ENCODE data around the gene BMERB1.

Gene BMERB1

DNA sequence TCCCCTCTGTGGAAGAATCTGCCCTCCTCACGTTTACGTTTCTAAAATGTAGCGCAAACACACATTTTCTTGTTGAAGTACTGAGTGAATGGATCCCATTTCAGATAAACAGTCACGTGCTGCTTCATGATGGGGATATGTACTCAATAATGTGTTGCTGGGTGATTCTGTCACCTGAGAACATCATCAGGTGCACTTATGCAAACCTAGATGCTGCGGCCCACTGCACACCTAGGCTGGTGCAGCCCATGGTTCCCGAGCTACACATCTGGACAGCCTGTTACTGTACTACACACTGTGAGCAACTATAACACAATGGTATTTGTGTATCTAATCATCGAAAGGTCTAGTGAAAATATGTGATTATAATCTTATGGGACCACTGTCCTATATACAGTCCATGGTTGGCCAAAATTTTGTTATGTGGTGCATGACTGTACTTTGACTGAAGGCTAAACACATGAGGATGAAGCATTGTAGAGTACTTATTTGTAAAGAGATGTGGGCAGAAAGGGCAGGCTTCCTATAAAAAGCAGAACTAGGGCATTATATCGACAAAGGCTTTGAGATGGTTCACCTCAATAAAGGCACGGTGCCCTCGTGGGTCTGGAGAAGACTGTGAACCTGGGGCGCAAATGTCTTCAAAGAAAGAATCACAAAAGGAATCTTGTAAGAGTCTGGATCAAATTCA, 182.2 kb downstream of the BMERB1 start:
- Histone ChIP-seq H3K9me3 (no peaks in the 10 kb centered on the region), H3K4me3 (no peak overlapping the region), H3K36me3 (replicated peaks) (peaks cover 37% of the 10 kb centered on the region), H3K27me3 (ENCODE audit: low read depth) (no peaks in the 10 kb centered on the region), H3K4me1 (no peaks in the 10 kb centered on the region)
- in situ Hi-C loops (cut with MboI; ENCODE audit: low sequenced_read_pairs) = no loop called here
- no peak for DNase-seq (ENCODE audit: low spot score in 2 of 2)

GRCh38 chr16:15617901-15618300, 183.5 kb downstream of the BMERB1 start:
- H3K4me1 ChIP-seq = no peaks in the 10 kb centered on the region
- H3K36me3 ChIP-seq (replicated peaks) = peaks cover 26% of the 10 kb centered on the region
- no peak for DNase-seq (ENCODE audit: low spot score in 2 of 2)
- no peak overlapping the region for H3K4me3 ChIP-seq
- no peaks in the 10 kb centered on the region for H3K27me3 ChIP-seq (ENCODE audit: low read depth)
- no peaks in the 10 kb centered on the region for H3K9me3 ChIP-seq
- in situ Hi-C loops (cut with MboI; ENCODE audit: low sequenced_read_pairs) = no loop called here

DNA sequence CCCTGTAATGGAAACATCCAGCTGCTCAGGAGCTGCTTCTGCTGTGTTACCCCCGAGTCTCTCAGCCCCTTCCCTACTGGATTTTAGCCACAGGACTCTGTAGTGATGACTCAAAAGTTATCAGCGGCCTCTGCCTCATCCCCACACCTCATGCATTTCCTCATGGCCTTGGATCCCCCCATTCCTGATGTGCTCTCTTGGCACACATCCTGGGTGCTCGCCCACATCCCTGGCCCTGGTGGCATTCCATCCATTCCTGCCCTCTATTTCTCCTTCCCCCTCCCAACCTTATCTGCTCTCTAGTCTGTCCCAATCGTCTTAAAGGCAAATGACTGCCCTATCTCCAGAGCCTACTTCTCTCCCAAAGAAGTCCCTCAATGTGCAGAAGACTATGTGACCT, 184.0 kb downstream of the BMERB1 start:
- Histone ChIP-seq H3K4me3 (no peak overlapping the region), H3K36me3 (replicated peaks) (peaks cover 23% of the 10 kb centered on the region), H3K27me3 (ENCODE audit: low read depth) (no peaks in the 10 kb centered on the region), H3K9me3 (no peaks in the 10 kb centered on the region), H3K4me1 (no peaks in the 10 kb centered on the region)
- in situ Hi-C loops (cut with MboI; ENCODE audit: low sequenced_read_pairs) = no loop called here
- DNase-seq (ENCODE audit: low spot score in 2 of 2) = no peak

DNA sequence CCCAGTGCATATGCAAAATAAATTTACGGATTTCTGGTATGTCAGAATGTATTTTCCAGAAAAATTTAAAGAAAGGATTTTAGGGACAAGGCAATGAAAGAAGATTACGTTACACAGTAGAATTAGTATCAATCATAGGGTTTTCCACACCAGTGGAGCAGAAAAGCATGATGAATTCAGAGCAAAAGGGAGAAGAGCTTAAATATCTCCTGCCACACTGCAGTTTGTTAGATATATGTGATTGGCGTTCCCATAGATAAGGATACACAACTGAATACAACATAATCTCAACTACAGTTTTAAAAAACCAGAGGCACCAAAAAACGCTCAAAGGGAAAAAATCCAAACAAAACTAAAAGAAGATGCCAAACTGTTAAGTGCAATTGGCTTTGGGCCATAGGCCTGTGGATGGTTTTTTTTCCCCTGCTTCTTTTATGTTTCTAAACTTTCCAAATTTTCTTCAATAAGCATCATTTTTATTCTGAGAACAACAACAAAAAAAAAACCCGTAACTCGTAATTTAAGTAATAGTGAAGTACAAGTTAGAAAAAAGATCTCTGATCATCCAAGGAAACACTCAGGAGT, 186.3 kb downstream of the BMERB1 start:
- no peak for DNase-seq (ENCODE audit: low spot score in 2 of 2)
- Histone ChIP-seq H3K36me3 (replicated peaks) (peaks cover 35% of the 10 kb centered on the region), H3K4me1 (no peaks in the 10 kb centered on the region), H3K27me3 (ENCODE audit: low read depth) (no peaks in the 10 kb centered on the region), H3K9me3 (no peaks in the 10 kb centered on the region), H3K4me3 (no peak overlapping the region)
- in situ Hi-C loops (cut with MboI; ENCODE audit: low sequenced_read_pairs) = no loop called here

- H3K9me3 ChIP-seq = no peaks in the 10 kb centered on the region
- H3K4me3 ChIP-seq = no peak overlapping the region
- peaks cover 34% of the 10 kb centered on the region for H3K36me3 ChIP-seq (replicated peaks)
- DNase-seq (ENCODE audit: low spot score in 2 of 2) = no peak
- H3K27me3 ChIP-seq (ENCODE audit: low read depth) = no peaks in the 10 kb centered on the region
- in situ Hi-C loops (cut with MboI; ENCODE audit: low sequenced_read_pairs) = no loop called here
- no peaks in the 10 kb centered on the region for H3K4me1 ChIP-seq
These were observed 187.1 kb downstream of the BMERB1 start for GRCh38 chr16:15621456-15621855.

DNA sequence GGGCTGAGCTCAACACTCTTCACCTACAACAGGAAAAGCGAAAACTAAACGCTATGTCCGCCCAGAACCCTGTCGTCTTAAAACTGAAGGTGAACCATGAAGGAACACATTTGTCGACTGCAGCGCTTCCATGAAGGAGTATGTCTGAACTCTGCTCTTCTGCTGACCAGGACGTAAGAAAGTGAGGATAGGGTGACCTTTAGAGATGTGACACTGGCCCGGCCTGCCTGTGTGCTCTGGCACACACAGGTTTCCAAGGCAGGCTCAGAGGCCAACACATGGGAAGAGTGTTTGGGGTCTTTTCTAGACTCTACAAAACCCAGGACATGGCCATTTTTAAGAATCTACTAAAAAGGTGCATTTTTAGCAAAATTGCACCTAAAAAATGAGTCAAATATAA, 187.5 kb downstream of the BMERB1 start:
- H3K4me1 ChIP-seq = no peaks in the 10 kb centered on the region
- no peak for DNase-seq (ENCODE audit: low spot score in 2 of 2)
- H3K36me3 ChIP-seq (replicated peaks) = peaks cover 30% of the 10 kb centered on the region
- no peak overlapping the region for H3K4me3 ChIP-seq
- no peaks in the 10 kb centered on the region for H3K9me3 ChIP-seq
- in situ Hi-C loops (cut with MboI; ENCODE audit: low sequenced_read_pairs) = no loop called here
- no peaks in the 10 kb centered on the region for H3K27me3 ChIP-seq (ENCODE audit: low read depth)

DNA sequence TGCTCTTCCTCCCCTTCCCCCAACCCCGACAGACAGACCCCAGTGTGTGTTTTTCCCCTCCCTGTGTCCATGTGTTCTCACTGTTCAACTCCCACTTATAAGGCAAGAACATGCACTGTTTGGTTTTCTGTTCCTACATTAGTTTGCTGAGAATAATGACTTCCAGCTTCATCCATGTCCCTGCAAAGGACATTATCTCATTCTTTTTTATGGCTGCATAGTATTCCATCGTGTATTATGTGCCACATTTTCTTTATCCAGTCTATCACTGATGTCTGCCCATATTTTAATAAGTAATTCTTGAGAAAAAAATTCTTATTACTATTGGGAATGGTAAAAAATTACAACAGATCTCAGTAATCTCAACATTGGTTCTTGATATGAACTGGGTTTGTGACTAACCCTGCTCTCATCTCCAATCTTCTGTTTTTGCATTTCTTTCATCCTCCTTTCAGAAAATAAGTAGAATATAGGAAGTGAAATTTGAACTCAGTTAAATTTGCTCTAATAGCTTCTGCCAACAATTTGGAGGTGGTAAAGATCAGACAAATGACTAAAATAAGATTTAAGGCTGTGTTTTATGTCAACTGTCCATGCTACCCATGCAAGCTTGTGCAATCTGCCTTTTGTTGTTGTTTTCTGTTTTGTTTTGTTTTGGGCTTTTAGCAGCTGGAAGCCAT, 197.5 kb downstream of the BMERB1 start:
- DNase-seq (ENCODE audit: low spot score in 2 of 2) = no peak
- Histone ChIP-seq H3K36me3 (replicated peaks) (peaks cover 33% of the 10 kb centered on the region), H3K27me3 (ENCODE audit: low read depth) (no peaks in the 10 kb centered on the region), H3K4me1 (no peaks in the 10 kb centered on the region), H3K9me3 (no peaks in the 10 kb centered on the region), H3K4me3 (no peak overlapping the region)
- in situ Hi-C loops (cut with MboI; ENCODE audit: low sequenced_read_pairs) = no loop called here

DNA sequence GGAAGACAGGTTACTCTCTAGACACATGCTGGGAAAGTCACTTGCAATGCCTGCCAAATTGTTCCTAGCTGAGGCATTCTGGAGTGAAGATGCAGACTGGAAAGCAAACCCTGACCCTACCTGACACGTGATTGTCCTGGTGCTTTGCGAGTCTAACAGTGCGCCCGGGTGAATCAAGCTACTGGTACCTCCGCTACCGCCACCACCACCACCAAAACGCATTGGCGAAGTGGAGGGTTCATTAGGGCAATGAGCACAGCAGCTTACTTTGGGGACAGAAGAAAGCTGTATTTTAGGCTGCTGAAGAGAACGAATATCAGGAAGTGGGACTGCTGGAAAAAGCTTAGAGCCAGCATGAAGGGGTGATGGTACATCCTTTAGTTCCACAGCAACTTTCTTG, 201.5 kb downstream of the BMERB1 start:
- peaks cover 42% of the 10 kb centered on the region for H3K36me3 ChIP-seq (replicated peaks)
- no peak for DNase-seq (ENCODE audit: low spot score in 2 of 2)
- H3K4me3 ChIP-seq = no peak overlapping the region
- no peaks in the 10 kb centered on the region for H3K4me1 ChIP-seq
- no peaks in the 10 kb centered on the region for H3K9me3 ChIP-seq
- in situ Hi-C loops (cut with MboI; ENCODE audit: low sequenced_read_pairs) = no loop called here
- H3K27me3 ChIP-seq (ENCODE audit: low read depth) = no peaks in the 10 kb centered on the region

- Histone ChIP-seq H3K27me3 (ENCODE audit: low read depth) (no peaks in the 10 kb centered on the region), H3K4me3 (no peak overlapping the region), H3K4me1 (no peaks in the 10 kb centered on the region), H3K36me3 (replicated peaks) (peaks cover 39% of the 10 kb centered on the region), H3K9me3 (no peaks in the 10 kb centered on the region)
- in situ Hi-C loops (cut with MboI; ENCODE audit: low sequenced_read_pairs) = no loop called here
- DNase-seq (ENCODE audit: low spot score in 2 of 2) = no peak
These were observed 202.0 kb downstream of the BMERB1 start for GRCh38 chr16:15636392-15636873.
